ENCODE measurements around the gene SPOUT1.

Gene SPOUT1

GRCh38 chr9:128819716-128820664, 9.6 kb downstream of the SPOUT1 start:
- Histone ChIP-seq H3K9ac (ENCODE audit: low read length) (no peak overlapping the region), H3K36me3 (replicated peaks; ENCODE audit: insufficient read depth, low read length) (no peaks in the 10 kb centered on the region)
- DNase-seq: no peak

GRCh38 chr9:128818839-128819715, 10.5 kb downstream of the SPOUT1 start:
- peak overlapping the region; percentile 45; the same call in 1 of the 2 replicates for H3K9ac ChIP-seq (ENCODE audit: low read length)
- TF ChIP-seq EZH2phosphoT487 (IDR thresholded peaks at IDR 0.05; ENCODE audit: low read length) (no peak), EZH2 (optimal IDR thresholded peaks at IDR 0.05; ENCODE audit: low read depth, low read length) (no peak)
- TF ChIP-seq, protein P1, sequence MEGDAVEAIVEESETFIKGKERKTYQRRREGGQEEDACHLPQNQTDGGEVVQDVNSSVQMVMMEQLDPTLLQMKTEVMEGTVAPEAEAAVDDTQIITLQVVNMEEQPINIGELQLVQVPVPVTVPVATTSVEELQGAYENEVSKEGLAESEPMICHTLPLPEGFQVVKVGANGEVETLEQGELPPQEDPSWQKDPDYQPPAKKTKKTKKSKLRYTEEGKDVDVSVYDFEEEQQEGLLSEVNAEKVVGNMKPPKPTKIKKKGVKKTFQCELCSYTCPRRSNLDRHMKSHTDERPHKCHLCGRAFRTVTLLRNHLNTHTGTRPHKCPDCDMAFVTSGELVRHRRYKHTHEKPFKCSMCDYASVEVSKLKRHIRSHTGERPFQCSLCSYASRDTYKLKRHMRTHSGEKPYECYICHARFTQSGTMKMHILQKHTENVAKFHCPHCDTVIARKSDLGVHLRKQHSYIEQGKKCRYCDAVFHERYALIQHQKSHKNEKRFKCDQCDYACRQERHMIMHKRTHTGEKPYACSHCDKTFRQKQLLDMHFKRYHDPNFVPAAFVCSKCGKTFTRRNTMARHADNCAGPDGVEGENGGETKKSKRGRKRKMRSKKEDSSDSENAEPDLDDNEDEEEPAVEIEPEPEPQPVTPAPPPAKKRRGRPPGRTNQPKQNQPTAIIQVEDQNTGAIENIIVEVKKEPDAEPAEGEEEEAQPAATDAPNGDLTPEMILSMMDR (IDR thresholded peaks at IDR 0.05; ENCODE audit: low read length): no peak; the same call in 1 of the 2 replicates

More at GRCh38 chr9:128819716-128820664, 9.6 kb downstream of the SPOUT1 start:
- Histone ChIP-seq H3K27ac (ENCODE audit: low read length) (no peak overlapping the region), H3K27me3 (replicated peaks; ENCODE audit: insufficient read depth, low read length) (no peaks in the 10 kb centered on the region), H3K9me2 (replicated peaks; ENCODE audit: insufficient read depth, low read length) (no peaks in the 10 kb centered on the region), H2AFZ (ENCODE audit: low read length) (no peak overlapping the region), H3K4me3 (ENCODE audit: low read length) (no peak overlapping the region), H3K4me2 (ENCODE audit: low read depth, low read length) (no peak overlapping the region; the same call in 1 of the 2 replicates), H4K20me1 (ENCODE audit: insufficient read depth, low read length) (no peaks in the 10 kb centered on the region), H3K9me3 (replicated peaks; ENCODE audit: insufficient read depth, low read length) (no peaks in the 10 kb centered on the region), H3K4me1 (ENCODE audit: low read length) (peaks cover 6% of the 10 kb centered on the region; the same call in 1 of the 2 replicates), H3F3A (ENCODE audit: insufficient read depth, low read length) (no peaks in the 10 kb centered on the region), H3K79me2 (ENCODE audit: low read length) (peaks cover 7% of the 10 kb centered on the region)
- TF ChIP-seq, protein P1 (IDR thresholded peaks at IDR 0.05; ENCODE audit: low read length): no peak
- TF ChIP-seq EZH2phosphoT487 (IDR thresholded peaks at IDR 0.05; ENCODE audit: low read length) (no peak), EZH2 (optimal IDR thresholded peaks at IDR 0.05; ENCODE audit: low read depth, low read length) (no peak)

DNA sequence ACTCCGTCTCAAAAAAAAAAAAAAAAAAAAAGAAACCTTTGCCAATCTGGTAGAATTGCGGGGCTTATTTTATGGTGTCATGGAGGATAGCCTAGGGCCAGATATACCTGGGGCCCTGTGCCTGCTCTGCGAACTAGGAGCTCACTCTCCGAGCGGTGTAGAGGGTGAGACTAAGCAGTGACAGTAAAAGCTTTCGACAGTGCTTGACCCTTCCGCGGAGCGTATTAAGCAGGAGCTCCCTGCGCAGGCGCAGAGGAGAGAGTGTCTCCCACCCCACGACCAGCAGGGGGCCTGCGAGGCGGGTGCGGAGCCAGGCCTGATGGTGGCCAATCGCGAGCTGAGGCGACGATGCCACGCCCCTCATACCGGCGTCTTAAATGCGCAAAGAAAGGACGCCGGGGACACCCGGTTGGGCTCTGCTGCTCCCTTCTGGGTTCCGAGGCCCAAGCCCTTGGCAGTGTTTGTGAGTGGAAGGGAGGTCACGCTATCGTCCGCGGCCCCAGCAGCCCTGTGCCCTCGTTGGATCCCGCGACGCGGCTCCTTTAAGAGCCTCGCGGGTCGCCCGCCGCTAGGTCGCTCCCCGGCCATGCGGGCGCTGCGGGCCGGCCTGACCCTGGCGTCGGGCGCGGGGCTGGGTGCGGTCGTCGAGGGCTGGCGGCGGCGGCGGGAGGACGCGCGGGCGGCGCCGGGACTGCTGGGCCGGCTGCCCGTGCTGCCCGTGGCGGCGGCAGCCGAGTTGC, 11.3 kb downstream of the SPOUT1 start, which contains the start of gene ENDOG:
ENDOG (plus strand) TSS at position 402 of the 740 bp plus-strand sequence; CDS start at position 587, 185 bp downstream.
- H3K4me1 ChIP-seq (ENCODE audit: low read length): peaks cover 6% of the 10 kb centered on the region; the same call in 1 of the 2 replicates
- peak within 1 kb of the TSS; percentile 51; the same call in 1 of the 2 replicates for H3K9ac ChIP-seq (ENCODE audit: low read length)
- peak within 1 kb of the TSS; percentile 72 for H3K4me3 ChIP-seq (ENCODE audit: low read length)
- H4K20me1 ChIP-seq (ENCODE audit: insufficient read depth, low read length): no peaks in the 10 kb centered on the region
- no peaks in the 10 kb centered on the region for H3K27me3 ChIP-seq (replicated peaks; ENCODE audit: insufficient read depth, low read length)
- no peaks in the 10 kb centered on the region for H3K36me3 ChIP-seq (replicated peaks; ENCODE audit: insufficient read depth, low read length)
- H2AFZ ChIP-seq (ENCODE audit: low read length): peak within 1 kb of the TSS; percentile 95
- DNase-seq: peak; percentile 98
- H3K4me2 ChIP-seq (ENCODE audit: low read depth, low read length): peak within 1 kb of the TSS; percentile 99
- no peaks in the 10 kb centered on the region for H3K9me3 ChIP-seq (replicated peaks; ENCODE audit: insufficient read depth, low read length)
- TF ChIP-seq, protein P1 (IDR thresholded peaks at IDR 0.05; ENCODE audit: low read length): peak; percentile 89
- TF ChIP-seq EZH2 (optimal IDR thresholded peaks at IDR 0.05; ENCODE audit: low read depth, low read length) (no peak), EZH2phosphoT487 (IDR thresholded peaks at IDR 0.05; ENCODE audit: low read length) (no peak)
- no peaks in the 10 kb centered on the region for H3K9me2 ChIP-seq (replicated peaks; ENCODE audit: insufficient read depth, low read length)
- peaks cover 7% of the 10 kb centered on the region for H3K79me2 ChIP-seq (ENCODE audit: low read length)
- no peaks in the 10 kb centered on the region for H3F3A ChIP-seq (ENCODE audit: insufficient read depth, low read length)
- H3K27ac ChIP-seq (ENCODE audit: low read length): peak within 1 kb of the TSS; percentile 53; the same call in 1 of the 2 replicates

More at GRCh38 chr9:128818839-128819715, 10.5 kb downstream of the SPOUT1 start:
- no peaks in the 10 kb centered on the region for H3K27me3 ChIP-seq (replicated peaks; ENCODE audit: insufficient read depth, low read length)
- no peaks in the 10 kb centered on the region for H4K20me1 ChIP-seq (ENCODE audit: insufficient read depth, low read length)
- peak overlapping the region; percentile 72 for H3K4me3 ChIP-seq (ENCODE audit: low read length)
- peaks cover 7% of the 10 kb centered on the region for H3K79me2 ChIP-seq (ENCODE audit: low read length)
- H3K36me3 ChIP-seq (replicated peaks; ENCODE audit: insufficient read depth, low read length): no peaks in the 10 kb centered on the region
- no peaks in the 10 kb centered on the region for H3K9me3 ChIP-seq (replicated peaks; ENCODE audit: insufficient read depth, low read length)
- peaks cover 6% of the 10 kb centered on the region; the same call in 1 of the 2 replicates for H3K4me1 ChIP-seq (ENCODE audit: low read length)
- no peaks in the 10 kb centered on the region for H3F3A ChIP-seq (ENCODE audit: insufficient read depth, low read length)
- no peak overlapping the region for H3K27ac ChIP-seq (ENCODE audit: low read length)
- peak overlapping the region; percentile 78 for H2AFZ ChIP-seq (ENCODE audit: low read length)
- DNase-seq: peak; percentile 54
- H3K4me2 ChIP-seq (ENCODE audit: low read depth, low read length): peak overlapping the region; percentile 99
- no peaks in the 10 kb centered on the region for H3K9me2 ChIP-seq (replicated peaks; ENCODE audit: insufficient read depth, low read length)

Data from MM.1S (cell line).